HG02588 (cell line): ENCODE data around the gene S100A3.

Source experiments
- ATAC-seq: cut with Tn5 transposase; IDR thresholded peaks from one replicate; pipeline ENCODE4 v1.9.1; 2021; ENCODE audit warnings: mild to moderate bottlenecking, moderate library complexity; ENCODE audit not compliant: unreplicated experiment

S100A3 gene

DNA sequence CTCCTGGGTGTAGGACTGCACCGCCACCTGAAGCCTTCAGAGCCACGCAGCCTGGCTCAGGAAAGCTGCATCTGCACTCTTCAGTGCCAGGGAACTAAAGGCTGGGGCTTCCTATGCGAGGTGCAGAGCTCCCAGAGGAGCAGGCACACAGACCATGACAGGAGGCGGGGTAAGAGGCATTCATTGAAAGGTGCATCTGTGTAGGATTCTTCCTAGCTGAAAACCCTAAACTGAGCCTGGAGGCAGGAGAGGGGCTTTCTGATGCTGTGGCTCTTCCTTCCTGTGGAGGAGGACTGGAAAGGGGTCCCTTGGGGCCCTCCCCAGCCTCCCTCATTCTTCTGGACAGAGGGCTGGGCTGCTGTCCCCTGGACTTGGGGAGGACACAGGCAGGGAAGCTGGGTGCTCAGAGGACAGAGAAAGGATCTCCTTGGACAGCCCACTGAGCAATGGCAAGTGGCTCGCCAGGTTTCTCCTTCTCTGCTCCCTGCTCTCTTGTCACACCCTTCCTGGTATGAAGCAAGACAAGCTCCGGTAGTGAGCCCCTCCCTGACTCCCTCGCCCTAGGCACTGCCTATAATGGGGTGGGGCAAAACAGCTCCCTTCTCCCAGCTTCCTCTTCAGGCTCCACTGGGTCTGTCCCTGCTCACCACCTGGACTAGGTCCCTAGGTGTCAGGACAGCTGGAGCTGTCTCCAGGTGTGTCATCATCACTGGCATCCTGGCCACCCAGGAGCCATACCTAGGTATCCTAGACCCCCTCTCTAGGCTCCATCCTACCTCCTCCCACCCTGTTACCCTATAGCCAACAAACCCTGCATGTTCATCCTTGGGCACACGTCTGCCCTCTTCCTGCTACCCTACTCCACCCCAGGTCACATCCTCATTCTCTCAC lies 33.3 kb downstream of the S100A3 start:
- no peak for ATAC-seq

DNA sequence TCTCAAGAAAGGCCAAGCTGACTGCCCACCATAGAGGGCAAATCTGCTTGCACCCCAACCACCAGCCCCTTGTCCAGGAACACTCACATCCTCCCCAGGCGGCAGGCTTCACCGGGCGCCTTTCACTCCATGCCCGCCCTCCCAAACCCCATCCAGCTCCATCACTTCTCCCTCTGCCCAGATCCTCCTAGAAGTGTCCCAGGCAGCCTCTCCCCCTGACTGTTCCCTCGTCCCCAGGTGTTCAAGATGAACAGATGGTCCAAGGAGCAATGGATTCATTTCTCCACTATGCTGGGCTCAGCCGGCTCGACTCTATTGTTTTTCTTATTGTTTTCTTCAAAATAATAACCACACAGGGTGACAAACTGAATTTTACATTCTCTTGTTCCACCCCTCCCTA lies 35.4 kb downstream of the S100A3 start:
- ATAC-seq = no peak

DNA sequence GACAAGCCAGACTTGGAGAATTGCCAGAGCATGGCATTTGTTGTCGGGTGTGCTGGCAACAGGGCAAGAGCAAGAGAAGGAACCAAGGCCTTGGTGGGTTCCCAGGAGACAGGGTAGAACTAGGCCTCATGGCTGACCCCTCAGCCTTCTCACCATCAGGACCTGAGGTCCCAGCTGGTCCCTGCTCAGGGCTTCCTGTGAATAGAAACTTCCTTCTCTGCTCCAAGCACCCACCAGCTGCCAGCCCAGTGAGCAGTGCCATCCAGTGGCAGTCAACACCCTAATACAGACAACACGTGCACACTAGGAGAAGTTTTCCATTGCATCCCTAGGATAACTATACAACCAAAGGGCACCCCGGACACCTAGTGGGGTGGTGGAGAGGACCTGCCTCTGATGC lies 36.0 kb downstream of the S100A3 start:
- no peak for ATAC-seq

DNA sequence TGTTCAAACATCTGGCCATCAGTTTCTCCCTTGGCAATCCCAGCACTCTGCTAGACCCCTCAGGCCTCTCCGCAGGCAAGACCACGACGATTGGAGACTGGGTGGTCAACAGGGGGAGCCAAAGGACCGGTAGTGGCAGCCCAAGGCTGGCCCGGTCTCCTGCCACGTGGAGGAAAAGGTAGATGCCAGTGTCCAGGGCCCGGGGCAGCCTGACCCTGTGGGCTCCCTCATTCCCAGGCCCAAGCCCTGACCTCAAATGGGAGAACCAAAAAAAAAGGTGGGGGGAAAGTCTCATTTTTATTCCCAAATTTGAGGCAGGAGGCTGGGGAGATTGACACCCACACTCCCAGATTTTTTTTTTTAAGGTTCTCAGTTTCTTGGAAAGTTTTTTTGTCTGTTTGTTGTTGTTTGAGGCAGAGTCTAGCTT lies 38.1 kb downstream of the S100A3 start:
- ATAC-seq = no peak

DNA sequence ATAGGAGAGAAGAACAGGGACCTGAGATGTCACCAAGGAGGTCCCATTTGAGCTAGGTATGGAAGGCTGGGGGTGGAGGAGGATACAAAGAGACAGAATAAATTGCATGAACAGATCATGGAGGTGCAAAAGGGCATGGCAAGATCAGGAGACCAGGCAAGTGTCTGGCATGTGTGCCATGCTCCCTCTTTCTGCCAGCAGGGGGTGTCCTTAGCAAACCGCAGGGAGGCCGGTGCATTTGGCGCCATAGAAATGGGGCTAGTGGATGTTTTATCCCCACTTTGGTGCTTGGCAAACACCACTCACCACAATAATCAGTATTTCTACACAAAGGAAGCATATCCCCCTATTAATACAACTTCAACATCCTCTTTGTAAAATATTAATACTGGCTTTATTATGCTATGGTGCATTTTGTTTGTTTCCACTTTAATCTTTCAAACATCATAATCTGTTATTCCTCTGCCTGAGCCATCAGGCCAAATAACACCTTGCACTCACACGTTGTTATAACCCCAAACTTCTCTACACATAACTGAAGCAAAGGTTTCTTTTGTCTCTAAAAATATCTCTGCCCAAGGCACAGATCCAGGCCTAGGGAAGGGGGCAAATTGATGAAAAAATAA lies 39.2 kb downstream of the S100A3 start:
- ATAC-seq = no peak

DNA sequence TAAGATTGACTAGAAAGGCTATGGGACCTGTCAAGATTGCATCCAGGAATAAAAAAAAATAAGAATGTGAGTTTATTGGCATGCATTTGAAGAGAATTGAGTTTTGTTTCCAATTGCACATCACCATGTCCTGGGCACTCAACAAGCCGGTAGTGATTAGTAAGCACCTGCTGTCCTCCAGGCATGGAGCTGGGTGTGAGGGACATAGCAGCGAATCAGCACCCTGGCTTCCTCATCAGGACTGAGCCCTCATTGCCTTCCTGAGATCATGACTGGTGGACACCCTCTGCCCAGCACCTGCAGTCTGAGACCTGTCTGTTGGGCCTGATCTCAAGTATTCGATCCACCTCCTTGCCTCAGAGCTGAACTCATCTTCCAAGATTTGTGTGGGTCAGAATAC lies 40.0 kb downstream of the S100A3 start:
- no peak for ATAC-seq

DNA sequence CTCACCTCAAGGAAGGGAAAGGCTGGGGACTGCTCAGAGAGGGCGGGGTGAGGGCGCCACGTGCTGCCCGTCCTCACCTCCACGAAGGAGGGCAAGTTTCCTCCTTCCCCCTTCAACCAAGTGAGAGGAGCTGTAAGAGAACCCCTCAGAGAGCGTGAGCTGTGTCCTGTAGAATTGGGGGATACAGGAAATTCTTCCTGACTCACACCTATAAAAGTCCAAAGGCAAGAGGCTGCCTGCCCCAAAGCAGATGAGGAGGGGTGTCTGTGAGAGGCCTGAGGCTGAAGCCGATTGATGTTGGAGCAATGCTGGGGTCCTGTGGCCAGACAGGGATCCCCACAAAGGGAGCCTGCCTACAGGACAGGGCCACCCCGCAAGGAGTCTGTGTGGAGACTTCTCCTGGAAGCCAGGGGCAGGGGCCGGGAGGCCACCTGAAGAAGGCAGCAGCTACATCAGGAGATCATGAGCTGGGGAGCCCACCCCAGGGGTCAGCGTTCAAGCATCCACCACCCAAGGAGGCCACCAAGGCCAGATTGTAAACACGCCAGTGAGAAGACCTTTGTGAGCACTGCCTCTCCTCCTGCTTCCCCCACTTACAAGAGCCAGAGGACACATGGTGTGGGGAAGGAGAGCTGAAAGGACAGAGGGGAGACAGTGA lies 41.0 kb downstream of the S100A3 start:
- ATAC-seq = no peak

DNA sequence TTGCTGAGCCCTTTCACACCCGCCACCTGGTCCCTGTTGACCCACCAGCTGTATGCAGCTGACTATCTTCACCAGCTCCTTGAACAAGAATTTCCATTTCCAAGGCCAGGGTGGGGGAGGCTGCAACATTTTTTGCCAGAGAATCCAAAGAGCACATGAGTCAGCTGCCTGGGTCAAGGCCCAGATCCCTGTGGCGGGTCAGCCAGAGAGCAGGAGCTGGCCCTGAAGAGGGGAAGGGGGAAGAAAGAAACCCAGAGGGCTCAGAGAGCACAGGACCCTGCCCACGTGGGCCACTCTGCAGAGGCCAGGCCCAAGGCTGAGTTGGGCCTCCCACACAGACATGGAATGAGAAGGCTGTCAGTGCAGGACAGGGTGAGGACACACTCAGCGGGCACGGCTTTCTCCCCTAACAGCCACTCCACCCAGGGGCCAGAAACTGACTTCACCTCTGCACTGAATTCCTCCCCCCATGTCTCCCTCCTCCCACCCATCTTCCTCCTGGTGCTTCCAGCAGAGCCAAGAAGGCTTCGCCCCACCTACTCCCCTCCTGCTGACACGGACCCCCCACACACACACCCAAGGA lies 42.1 kb downstream of the S100A3 start:
- ATAC-seq = no peak

DNA sequence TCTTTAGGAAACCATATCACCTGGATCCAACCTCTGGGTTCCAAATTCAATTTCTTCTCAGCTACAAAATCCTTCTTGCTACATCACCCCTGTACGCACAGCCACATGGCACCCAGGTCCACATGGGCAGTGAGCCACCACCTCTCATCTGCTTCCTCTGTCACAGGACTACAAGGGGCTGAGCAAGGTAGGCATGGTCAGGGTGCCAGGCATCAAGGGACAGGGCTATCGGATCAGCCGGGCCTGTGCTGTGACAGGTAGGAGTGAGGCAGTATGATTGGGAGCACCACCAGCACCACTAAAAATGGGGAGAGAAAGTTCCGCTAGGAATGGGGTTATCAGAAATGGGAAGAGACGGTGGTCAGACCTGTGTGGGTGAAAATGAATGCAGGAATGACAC lies 42.7 kb downstream of the S100A3 start:
- no peak for ATAC-seq

DNA sequence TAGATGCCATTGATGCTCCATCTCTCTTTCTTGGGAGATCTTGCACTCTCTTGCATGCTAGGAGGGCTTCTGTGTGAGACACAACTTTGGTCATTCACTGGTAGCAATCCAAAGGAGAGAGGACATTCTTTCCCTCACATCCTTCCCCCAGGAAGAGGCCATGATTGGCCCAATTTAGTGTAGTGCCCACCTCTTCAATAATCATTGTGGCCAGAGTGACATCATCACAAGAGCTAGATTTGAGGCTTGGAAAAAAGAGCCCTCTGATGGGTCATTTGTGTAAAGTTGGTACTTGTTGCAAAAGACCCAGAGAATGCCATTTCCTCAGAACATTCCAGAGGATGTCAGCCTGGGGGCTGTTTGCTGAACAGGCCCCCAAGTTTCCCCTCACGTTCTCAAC lies 43.5 kb downstream of the S100A3 start:
- no peak for ATAC-seq

DNA sequence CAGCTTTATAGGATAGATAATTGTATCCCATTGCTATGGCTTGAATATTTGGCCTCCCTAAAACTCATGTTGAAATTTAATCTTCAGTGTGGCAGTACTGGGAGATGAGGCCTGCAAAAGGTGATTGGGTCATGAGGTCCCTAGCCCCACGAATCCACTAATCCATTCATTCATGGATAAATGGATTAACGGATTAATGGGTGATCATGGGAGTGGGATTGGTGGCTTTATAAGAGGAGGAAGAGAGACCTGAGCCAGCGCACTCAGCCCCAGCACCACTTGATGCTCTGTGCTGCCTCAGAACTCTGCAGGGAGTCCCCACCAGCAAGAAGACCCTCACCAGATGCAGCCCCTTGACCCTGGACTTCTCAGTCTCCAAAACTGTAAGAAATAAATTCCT lies 45.3 kb downstream of the S100A3 start:
- ATAC-seq = no peak

DNA sequence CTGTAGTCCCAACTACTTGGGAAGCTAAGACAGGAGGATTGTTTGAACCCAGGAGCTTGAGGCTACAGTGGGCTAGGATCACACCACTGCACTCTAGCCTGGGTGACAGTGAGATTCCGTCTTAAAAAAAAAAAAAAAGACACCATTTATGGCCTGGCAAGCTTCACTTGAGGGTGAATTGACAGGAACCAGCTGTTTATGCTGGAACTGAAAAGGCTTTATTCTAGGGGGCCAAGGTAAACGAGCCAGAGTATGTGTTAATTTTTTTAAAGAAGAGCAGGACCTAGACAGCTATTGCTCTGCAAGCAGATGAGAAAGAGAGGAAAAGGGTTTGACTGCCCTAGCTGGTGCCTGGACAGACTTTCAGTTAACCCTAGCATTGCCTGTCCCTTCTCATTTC lies 50.3 kb downstream of the S100A3 start:
- no peak for ATAC-seq
